Mucosa of gallbladder (tissue), 1 donor: ENCODE measurements around the gene TM9SF3. TPM values are rescaled to one million over a fixed set of nuclear protein-coding genes. Genes with fewer than 3 reads are reported as not detected.
A peak's percentile ranks its signal among the peaks of the same experiment; 100 is the strongest.
"Not testable (repeated sequence)": the region's sequence is repeated elsewhere in the genome, so short reads cannot be mapped to it uniquely, and the experiment has no call there.

ENCODE experiments used
- DNase-seq: peaks from one replicate; pipeline ENCODE4 v3.0.0-alpha.2; 2020; ENCODE audit warnings: low spot score
- total RNA-seq: library from RNA; stranded (reverse); gene quantifications from one replicate; pipeline ENCODE4 v1.2.1, GENCODE V29; 2021
- donor health status: DM: no; HTN: no; CAD: no.

The TM9SF3 gene
- total RNA-seq, 1 donor from 2014 or later = 263 TPM

- DNase-seq = no peak
Observed at GRCh38 chr10:96598846-96599245, 12.0 kb upstream of the TM9SF3 start.

- no peak for DNase-seq
Observed at GRCh38 chr10:96596422-96597407, 9.9 kb upstream of the TM9SF3 start.

GRCh38 chr10:96595741-96596140 lies 8.9 kb upstream of the TM9SF3 start:
- no peak for DNase-seq

GRCh38 chr10:96591946-96592345 lies 5.1 kb upstream of the TM9SF3 start:
- no peak for DNase-seq

GRCh38 chr10:96588616-96589419 lies 2.0 kb upstream of the TM9SF3 start:
- no peak for DNase-seq

- DNase-seq = no peak
Observed at GRCh38 chr10:96588060-96588554, 1.3 kb upstream of the TM9SF3 start.

- DNase-seq = peak; percentile 53
Observed at GRCh38 chr10:96587264-96588059, 650 bp upstream of the TM9SF3 start.

- no peak for DNase-seq
Observed at GRCh38 chr10:96585736-96586418, 935 bp downstream of the TM9SF3 start.

- DNase-seq = no peak
Observed at GRCh38 chr10:96584474-96584873, 2.3 kb downstream of the TM9SF3 start.

- DNase-seq = no peak
Observed at GRCh38 chr10:96584035-96584434, 2.8 kb downstream of the TM9SF3 start.

- DNase-seq = no peak
Observed at GRCh38 chr10:96579133-96579532, 7.7 kb downstream of the TM9SF3 start.

GRCh38 chr10:96578633-96579032 lies 8.2 kb downstream of the TM9SF3 start:
- no peak for DNase-seq

GRCh38 chr10:96578022-96578421 lies 8.8 kb downstream of the TM9SF3 start:
- DNase-seq = no peak

- DNase-seq = no peak
Observed at GRCh38 chr10:96577069-96577468, 9.7 kb downstream of the TM9SF3 start.

GRCh38 chr10:96576277-96576980 lies 10.4 kb downstream of the TM9SF3 start:
- no peak for DNase-seq

GRCh38 chr10:96574564-96574963 lies 12.2 kb downstream of the TM9SF3 start:
- not testable (repeated sequence) for DNase-seq

GRCh38 chr10:96573036-96573435 lies 13.8 kb downstream of the TM9SF3 start:
- no peak for DNase-seq

- DNase-seq = no peak
Observed at GRCh38 chr10:96570983-96571964, 15.5 kb downstream of the TM9SF3 start.

GRCh38 chr10:96570511-96570910 lies 16.3 kb downstream of the TM9SF3 start:
- no peak for DNase-seq
